A549 treated with AZD2906 at 1 μM for 4 hours (cell line): ENCODE measurements around the gene C20orf96. TPM values are rescaled to one million over a fixed set of nuclear protein-coding genes. Genes with fewer than 3 reads are reported as not detected.

ENCODE experiments used
- total RNA-seq: library from RNA; stranded (reverse); fragments of 200-300 nt; extraction: Qiagen RNA extraction; gene quantifications from 5 replicates; pipeline ENCODE4 v1.2.3, GENCODE V29; 2022

C20orf96 gene, protein sequence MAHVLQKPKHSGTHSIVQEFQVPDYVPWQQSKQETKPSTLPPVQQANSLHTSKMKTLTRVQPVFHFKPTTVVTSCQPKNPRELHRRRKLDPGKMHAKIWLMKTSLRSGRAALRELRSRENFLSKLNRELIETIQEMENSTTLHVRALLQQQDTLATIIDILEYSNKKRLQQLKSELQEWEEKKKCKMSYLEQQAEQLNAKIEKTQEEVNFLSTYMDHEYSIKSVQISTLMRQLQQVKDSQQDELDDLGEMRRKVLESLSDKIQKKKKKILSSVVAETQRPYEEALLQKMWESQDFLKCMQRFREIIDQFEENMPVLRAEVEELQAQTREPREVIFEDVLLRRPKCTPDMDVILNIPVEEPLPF
- total RNA-seq: 10.4 to 11.1 TPM (median 10.9 TPM) in 5 replicates

GRCh38 chr20:290084-290831 lies at the start of gene C20orf96:
Gene C20orf96 (minus strand): TSS chr20:290750. CDS start chr20:290610, 140 bp downstream.

GRCh38 chr20:325045-325888 lies 34.7 kb upstream of the C20orf96 start, which contains the start of gene SOX12:
Gene SOX12 (plus strand): TSS chr20:325552. CDS start chr20:325925, 373 bp downstream.

GRCh38 chr20:297098-297924 lies 6.8 kb upstream of the C20orf96 start, which contains the start of gene ZCCHC3:
Gene ZCCHC3 (plus strand): TSS chr20:297570. CDS start chr20:297587, 17 bp downstream.

GRCh38 chr20:257419-257818 lies 33.1 kb downstream of the C20orf96 start, which contains the start of gene DEFB132:
Gene DEFB132 (plus strand): TSS chr20:257724. CDS start chr20:257779, 55 bp downstream.

DNA sequence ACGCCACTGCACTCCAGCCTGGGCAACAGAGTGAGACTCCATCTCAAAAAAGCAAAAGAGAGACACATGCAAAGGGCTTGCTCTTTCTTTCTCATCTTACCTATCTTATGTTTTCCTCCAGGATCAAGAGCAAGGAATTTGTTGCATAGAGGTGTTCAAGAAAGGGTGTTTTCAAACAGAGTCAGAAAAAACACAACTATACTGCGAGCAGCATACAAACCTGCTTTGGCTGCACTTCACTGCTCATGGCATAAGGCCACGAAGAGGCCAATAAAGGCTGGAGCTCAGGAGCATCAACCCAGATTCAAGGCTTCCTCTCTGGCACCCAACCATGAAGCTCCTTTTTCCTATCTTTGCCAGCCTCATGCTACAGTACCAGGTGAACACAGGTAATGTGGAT lies 63.6 kb downstream of the C20orf96 start, which contains the start of gene DEFB129:
TSS of gene DEFB129 (plus strand) at position 301 of the 400 bp plus-strand sequence. CDS start at position 332, 31 bp downstream.

Other genes with a start within 250 kb of the C20orf96 start
- not detected in 5 replicates for gene DEFB125, start 203.1 kb downstream of the C20orf96 start, total RNA-seq
- not detected in 5 replicates for gene DEFB126, start 148.2 kb downstream of the C20orf96 start, total RNA-seq
- not detected in 5 replicates for gene DEFB127, start 133.3 kb downstream of the C20orf96 start, total RNA-seq
- not detected in 5 replicates for gene DEFB128, start 101.0 kb downstream of the C20orf96 start, total RNA-seq
- not detected in 5 replicates for gene DEFB129, start 63.5 kb downstream of the C20orf96 start, total RNA-seq
- gene DEFB132, start 33.0 kb downstream of the C20orf96 start, total RNA-seq: not detected in 5 replicates
- gene ZCCHC3, start 6.8 kb upstream of the C20orf96 start, total RNA-seq: 17.7 to 22.9 TPM (median 21.2 TPM) in 5 replicates
- 18.6 to 27.9 TPM (median 25.6 TPM) in 5 replicates for gene SOX12, start 34.8 kb upstream of the C20orf96 start, total RNA-seq
- gene NRSN2, start 56.4 kb upstream of the C20orf96 start, total RNA-seq: 56.3 to 65.1 TPM (median 62.8 TPM) in 5 replicates
- 55.9 to 71.0 TPM (median 65.5 TPM) in 5 replicates for gene TRIB3, start 90.0 kb upstream of the C20orf96 start, total RNA-seq
- gene RBCK1, start 117.5 kb upstream of the C20orf96 start, total RNA-seq: 108 to 152 TPM (median 145 TPM) in 5 replicates
- gene TBC1D20, start 171.8 kb upstream of the C20orf96 start, total RNA-seq: 31.1 to 34.6 TPM (median 32.7 TPM) in 5 replicates